GM21737 (cell line): ENCODE results near the gene PEX3.

Source experiments
- ATAC-seq: cut with Tn5 transposase; IDR thresholded peaks from one replicate; pipeline ENCODE4 v1.9.1; 2021; ENCODE audit warnings: mild to moderate bottlenecking, moderate library complexity; ENCODE audit not compliant: unreplicated experiment

PEX3 gene, protein sequence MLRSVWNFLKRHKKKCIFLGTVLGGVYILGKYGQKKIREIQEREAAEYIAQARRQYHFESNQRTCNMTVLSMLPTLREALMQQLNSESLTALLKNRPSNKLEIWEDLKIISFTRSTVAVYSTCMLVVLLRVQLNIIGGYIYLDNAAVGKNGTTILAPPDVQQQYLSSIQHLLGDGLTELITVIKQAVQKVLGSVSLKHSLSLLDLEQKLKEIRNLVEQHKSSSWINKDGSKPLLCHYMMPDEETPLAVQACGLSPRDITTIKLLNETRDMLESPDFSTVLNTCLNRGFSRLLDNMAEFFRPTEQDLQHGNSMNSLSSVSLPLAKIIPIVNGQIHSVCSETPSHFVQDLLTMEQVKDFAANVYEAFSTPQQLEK

DNA sequence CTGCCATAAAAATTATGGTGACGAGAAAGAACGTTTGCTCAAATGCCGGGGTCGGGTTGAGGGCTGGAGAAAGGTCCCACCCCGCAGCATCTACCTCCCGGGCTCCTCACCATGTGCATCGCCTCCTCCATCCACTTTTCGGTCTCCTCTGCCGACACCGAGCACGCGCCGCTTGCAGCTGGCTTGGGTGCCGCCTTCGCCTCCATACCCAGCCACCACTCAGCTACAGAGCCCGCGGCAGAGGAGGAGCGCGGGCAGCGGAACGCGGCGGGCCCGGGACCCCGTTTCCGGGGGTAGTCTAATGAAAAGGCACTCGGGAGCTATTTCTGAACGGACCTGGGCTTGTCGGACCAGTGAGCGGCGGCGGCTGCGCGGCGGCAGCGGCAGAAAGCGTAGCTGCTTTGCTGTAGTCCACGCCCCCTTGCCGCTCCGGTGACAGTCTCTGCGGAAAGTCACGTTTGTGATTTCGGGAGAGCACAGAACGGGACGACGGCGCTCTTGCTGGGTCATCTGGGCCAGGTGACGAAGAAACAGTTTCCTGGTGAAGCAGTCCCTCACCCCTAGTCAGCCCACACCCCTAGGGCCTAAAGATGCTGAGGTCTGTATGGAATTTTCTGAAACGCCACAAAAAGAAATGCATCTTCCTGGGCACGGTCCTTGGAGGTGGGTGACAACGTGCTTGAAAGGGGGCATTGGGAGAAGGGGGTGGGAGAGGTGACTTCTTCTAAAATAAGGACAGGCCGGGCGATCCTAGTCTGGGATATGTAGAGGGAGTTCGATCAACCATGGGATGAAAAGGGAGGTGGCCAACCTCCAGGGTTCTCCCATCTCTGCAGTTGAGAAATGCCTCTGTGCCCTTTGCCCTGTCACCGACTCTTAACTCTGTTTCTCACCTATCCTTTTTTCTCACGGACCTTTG lies at the start of gene PEX3, which contains the start of gene ADAT2:
PEX3 (plus strand) TSS at position 353 of the 919 bp plus-strand sequence; CDS start at position 591, 238 bp downstream.
ADAT2 (minus strand) TSS at position 243 of the 919 bp plus-strand sequence; CDS start at position 206, 37 bp downstream.
- ATAC-seq: peak; percentile 98

DNA sequence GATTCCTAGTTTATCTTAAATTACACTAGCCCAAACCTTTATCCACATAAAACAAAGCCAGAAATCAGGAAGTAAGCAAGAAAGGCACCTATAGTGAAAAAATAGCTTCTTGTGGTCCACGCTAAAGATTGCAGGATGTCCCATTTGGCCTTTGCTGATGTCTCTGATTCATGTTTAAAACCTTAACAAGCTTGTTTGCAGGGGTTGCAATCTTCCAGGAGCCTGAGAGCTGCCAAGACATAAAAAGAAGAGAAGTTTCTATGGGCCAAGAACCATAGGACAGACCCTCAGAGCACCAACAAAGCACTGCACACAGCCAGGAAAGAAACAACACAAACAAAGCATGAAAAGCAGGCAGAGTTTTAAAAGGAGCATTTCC lies 49.5 kb upstream of the PEX3 start:
- peak; percentile 16 for ATAC-seq

DNA sequence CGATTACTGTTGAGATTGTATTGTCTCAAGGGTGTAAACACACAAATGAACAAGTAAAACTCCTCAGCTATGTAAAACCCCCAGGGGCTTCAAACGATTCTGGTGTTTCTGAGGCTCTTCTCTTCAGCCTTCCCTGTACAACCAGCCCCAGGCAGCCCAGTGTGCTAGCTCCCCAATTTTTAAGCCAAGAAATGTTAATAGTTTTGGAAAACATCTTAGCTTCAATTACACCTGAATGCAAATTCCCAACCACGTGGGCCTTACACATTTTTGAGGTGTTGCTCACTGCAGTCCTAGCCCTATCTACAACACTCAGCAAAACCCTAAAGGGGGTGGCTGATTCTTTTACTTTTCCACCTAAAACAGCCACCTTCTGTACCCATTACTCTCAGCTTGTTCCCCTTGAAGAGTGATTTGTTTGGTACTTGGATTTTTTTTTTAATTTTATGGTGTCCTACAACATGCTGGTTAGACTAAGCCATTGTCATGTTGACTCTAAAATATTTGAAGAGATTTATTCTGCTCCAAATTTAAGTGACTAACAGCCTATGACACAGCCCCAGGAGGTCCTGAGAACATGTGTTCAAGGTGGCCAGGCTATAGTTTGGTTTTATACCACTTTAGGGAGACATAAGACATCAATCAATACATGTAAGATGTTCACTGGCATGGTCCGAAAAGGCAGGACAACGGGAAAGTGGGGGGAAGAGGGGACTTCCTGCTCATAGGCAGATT lies 48.8 kb upstream of the PEX3 start:
- ATAC-seq: no peak

DNA sequence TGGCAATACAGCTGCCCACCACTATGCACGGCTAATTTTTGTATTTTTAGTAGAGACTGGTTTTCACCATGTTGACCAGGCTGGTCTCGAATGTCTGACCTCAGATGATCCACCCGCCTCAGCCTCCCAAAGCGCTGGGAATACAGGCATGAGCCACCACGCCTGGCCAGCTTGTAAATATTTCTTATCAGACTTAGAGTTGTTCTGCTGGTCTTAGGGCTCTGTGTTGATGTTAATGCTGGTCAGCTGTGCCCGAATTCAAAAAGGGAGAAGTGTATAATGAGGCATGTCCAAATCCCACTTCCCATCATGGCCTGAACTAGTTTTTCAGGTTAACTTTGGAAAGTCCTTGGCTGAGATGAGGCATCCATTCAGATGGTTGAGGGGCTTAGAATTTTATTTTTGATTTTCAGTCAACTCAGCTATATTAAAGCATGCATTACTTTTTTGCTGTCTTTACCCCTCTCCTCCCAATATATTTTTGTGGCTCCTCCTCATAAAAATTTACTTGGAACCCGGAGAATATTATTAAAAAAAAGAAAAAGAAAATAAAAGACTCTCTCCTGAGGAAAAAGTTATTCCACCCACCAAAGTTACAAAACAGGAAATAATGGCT lies 47.8 kb upstream of the PEX3 start:
- no peak for ATAC-seq

DNA sequence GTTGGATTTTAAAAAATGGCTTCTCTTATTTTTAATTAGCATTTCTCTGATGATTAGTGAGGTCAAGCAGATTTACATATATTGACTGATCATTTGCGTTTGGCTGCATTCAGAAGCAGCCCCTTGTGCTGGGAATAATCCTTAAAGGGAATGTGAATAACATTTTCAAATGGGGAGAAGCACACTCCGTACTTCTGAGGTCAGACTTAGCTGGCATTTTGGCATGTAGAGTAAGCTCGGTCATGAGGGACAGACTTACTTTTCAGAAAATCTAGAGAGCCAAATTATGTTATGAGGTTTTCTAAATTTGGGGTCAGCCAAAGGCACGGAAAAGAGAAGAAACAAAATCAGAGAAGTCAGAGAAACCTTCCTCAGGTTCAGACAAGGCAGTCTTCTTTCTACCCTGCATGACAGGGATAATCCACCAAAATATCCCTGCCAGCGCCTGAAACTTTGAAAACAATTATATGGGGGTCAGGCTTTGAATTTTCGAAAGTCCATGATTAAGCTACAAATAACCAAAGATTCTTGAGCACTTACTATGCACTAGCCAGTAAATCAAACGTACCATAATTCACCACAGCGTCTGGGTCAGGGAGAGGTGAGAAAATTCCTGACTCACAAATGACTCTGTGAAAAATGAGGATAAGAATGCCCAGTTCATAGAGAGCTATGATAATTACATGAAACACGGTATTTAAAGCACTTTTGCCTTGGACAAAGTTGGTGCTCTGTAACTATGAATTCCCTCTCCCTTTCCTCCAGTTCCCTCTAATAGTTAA lies 45.0 kb upstream of the PEX3 start:
- ATAC-seq: no peak

DNA sequence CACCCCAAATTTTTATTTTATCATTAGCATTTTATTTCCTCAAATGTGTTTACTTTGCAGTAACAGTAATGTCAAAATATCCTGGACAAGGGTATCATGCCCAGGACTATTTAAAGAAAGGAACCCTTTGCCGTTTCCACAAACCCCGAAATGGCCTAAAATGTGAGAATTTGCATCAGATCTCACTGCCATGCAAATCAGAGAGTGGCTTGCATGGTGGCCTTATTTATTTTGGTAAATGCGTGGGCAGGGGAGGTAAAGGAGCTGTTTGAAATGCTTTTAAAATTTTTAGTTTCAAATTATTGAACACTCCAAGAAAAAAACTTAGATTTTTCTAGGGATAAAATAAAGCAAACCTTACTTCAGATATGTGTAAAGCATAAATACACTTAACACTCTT lies 43.9 kb upstream of the PEX3 start:
- ATAC-seq: no peak

DNA sequence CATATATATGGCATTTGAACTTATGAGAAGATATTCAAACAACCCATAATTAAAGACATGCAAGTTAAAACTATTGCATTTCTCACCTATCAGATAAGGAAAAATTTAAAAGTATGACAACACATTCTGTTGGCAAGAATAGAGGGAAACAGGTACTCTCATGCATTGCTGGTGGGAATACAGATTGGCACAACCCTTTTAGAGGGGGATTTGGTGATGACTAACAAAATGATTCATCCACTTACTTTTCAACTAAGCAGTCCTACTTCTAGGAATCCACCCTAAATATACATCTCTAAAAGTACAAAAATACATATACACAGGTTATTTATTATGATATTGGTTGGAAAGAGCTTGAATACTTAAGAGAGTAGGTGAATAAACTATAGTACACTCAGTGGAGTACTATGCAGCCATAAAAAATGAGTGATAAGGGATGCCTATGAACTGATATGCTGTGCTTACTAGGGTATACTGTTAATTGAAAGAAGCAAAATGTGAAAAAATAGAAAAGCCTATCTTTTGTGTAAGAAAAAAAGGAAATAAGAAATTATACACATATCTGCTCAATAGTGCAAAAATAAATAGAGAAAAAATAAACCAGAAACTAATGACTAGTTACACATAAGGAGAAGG lies 42.3 kb upstream of the PEX3 start:
- no peak for ATAC-seq

DNA sequence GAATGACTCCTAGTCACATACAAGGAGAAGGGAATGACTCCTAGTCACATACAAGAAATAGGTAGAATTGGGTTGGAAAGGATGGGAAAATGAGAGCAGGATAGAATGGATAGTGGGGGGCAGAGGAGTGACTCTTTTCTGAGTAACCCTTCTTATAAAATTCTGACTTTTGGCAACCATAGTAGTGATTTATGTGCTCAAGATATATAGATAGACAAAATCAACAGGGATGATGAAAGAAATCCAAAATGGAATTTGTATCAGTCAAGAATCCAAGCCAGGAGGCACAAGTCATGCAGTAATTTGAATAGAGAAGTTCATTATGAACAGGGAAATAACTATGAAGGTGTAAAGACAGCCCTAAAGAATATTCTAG lies 41.8 kb upstream of the PEX3 start:
- no peak for ATAC-seq

DNA sequence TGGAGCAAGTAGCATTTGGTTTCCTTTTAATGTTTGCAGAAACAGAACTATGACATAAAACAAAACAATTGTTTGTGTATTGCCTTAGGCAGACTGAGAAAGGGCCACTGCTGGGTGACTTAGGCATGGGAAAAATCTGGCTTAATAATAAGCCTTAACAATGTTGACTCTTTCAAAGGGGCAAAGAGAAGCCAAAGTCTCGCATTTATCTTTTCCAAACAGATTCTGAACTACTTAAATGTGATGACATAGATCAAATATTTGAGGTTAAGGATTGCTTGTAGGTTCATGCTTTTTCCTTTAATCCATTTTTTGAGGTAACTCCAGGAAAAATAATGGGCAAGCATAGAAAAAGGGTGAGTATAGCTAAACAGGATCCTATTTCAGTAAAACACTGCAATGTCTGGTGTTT lies 39.7 kb upstream of the PEX3 start:
- no peak for ATAC-seq

DNA sequence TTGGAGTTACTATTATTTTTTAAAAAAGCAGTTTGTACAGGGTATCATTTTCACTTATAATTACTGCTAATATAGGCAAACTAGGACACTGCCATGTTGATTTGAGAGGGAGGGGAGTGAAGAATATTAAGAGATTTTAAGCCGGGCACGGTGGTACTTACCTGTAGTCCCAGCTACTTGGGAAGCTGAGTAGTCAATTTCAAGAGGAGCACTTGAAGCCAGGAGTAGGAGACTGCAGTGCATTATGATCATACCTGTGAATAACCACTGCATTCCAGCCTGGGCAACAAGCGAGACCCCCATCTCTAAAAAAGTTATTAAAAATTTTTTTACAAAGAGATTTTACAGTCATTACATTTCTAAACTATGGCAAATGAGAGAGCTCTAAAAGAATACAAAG lies 35.8 kb upstream of the PEX3 start:
- ATAC-seq: no peak

DNA sequence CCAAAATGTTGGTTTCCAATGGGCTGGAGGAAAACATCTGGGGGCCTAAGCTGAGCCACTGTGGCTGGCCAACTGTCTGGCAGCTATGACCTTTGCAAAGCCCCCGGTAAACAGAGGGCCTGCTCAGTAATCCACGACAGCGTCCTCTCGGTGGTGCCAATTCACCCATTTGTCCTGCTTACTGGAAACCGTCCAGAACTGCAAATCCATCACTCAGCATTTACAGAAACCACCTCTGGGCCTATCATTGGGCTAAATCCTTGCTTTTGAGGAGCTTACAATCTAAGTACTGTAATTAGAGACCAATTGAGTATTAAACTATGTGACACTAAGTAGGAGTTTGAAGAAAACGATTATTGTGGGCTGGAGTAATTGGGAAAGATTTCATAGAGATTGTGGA lies 31.1 kb upstream of the PEX3 start:
- ATAC-seq: no peak

DNA sequence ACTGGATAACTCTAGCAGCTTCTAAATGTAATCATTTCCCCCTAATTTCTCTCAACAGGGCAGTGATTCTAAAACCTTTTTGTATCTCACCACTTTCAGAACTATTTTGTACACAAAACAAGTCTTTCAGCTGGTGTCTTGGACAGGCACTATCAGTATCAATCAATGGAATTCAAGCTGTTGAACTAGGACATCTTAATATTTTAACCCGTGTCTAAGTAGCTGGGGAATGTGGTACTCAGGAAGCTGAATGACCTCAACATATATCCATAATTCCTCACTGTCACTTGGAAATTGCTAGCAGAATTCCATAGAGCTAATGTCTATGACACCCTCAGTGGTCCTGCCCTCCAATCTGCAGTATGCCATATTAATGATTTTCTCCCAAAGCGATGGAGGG lies 24.6 kb upstream of the PEX3 start:
- ATAC-seq: no peak

DNA sequence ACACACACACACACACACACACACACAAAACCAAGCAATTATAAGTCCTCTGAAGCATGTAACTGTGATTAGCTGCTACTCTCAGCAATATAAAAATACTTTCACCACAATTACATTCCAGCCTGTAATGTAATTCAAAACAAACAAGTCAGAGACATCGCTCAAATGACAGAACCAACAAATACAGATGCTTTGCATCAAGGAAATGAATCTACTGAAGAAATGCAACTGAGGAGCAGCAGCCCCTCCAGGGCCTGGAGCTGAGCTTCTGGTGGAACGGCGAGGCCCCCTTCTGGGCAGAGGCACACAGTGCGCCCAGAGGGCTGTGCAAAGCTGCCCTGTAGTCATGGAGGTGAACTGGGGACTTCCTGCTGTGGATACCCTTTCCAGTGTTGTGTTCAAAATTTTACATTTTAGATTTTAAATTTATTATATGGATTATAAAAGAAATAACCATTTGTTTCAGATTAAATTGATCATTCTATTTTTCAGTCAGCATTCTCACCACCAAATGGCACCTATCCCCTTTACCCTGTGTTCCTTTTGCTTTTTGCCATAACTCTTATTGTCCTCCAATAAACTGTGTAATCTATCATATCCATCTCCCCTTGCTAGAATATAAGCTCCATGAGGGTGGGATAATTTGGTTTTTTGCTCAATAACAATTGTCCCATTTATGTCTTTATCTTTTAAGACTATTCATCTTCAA lies 23.3 kb upstream of the PEX3 start:
- ATAC-seq: peak; percentile 99

DNA sequence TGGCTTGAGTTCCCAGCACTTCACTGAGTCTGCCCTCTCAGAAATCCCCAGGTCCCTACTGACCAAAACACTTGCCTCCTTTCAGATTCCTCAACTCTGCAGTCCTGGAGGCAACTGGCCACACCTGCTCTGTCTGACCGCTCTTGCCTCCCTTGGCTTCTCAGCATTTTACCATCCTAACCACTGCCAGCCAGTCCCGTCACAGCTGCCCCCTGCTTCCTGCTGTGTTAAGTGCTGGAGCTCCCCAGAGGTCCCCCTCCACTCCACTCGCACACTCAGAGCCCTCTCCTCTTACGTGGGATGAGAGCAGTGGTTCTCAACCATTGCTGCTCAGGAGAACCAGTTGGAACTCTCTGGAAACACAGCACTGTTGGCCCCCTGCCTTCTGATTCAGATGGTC lies 20.6 kb upstream of the PEX3 start:
- ATAC-seq: no peak

DNA sequence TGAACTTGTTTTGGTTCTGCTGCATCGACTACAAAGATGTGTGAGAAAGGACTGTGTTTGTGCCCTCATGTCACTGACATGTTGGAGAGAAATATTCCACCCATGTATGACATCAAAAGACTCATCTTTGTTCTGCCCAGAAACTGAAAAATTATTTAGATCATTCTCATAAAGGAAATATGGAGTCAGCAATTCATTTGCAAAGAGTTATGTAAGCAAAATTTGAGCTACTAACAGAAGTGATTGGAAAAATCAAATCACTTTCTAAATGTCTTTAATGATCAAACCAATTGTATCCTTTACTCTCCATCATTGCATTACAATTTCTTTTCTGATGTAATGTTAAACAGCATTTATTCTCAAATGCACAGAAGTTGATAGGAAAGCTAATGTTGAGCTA lies 19.4 kb upstream of the PEX3 start:
- no peak for ATAC-seq

DNA sequence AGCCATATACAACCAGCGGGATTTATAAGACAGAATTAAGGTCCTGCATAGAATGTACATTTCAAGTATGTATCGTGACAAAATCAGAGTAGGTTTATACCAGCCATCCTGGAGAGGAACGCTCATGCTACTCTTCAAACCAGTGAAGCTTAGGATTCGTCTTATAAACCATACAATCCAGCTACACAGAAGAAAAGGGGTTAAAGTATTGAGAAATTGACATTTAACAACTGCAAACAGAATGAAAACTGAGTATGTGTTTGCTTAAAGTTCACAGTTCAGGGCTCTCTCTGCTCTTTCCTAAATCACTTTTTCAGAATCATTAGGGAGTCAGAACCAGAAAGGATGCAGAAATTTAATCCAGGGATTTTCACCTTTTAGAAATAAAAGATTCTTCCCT lies 18.0 kb upstream of the PEX3 start:
- ATAC-seq: no peak

DNA sequence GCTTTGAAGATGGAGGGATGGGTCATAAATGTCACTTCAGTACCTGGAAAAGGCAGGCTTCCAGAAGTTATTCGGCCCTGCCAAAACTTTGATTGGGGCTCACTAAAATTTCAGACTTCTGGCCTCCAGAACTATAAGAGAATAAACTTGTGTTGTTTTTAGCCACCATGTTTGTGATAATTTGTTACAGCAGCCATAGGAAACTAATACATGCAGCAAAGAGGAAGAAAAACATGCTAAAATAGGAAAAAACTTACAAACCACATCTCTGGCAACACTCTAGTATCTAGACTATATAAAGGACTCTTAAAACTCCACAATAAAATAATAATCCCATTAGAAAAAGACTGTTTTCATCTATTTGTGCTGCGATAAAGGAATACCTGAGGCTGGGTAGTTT lies 9.6 kb upstream of the PEX3 start:
- no peak for ATAC-seq

DNA sequence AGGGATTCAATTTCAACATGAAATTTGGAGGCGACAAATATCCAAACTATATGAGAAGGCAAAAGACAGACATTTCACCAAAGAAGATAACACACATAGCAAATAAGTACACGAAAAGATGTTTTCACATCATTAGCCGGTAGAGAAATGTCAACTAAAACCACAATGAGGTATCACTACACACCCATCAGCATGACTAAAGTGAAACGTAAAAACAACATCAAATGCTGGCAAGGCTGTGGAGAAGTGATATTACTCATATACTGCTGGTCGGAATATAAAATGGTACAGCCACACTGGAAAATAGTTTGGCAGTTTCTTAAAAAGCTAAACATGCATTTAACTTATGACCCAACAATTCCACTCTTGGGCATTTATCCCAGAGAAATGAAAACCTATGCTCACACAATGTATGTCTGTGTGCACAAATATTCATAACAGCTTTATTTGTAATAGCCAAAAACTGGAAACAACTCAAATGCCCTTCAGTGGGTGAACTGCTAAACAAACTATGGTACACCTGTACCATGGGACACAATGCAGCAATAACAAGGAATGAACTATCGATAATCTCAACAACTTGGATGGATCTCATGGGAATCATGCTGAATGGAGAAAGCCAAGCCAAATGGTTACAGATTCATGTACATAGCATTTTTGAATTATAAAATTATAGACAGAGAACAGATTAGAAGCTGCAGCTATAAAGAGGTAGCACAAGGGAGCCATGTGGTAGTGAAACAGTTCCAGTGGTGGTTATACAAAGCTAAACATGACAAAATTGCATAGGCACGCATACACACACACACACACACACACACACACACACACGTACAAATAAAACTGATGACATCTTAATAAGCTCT lies 8.7 kb upstream of the PEX3 start:
- ATAC-seq: no peak
